Measurements from ENCODE around the gene SLC23A3.

Gene SLC23A3

GRCh38 chr2:219124381-219125110 is 45.3 kb downstream of the SLC23A3 start:
- Histone ChIP-seq H3K27me3 (ENCODE audit: control insufficient read depth, insufficient read depth, low read length) (no peaks in the 10 kb centered on the region), H3K36me3 (ENCODE audit: control insufficient read depth, insufficient read depth, low read length) (no peaks in the 10 kb centered on the region), H3K9ac (ENCODE audit: low read length) (no peak overlapping the region), H3K4me3 (ENCODE audit: low read length) (no peak overlapping the region), H3K9me3 (ENCODE audit: control insufficient read depth, low read length) (no peaks in the 10 kb centered on the region), H3K4me1 (ENCODE audit: control insufficient read depth, insufficient read depth, low read length) (peaks cover 72% of the 10 kb centered on the region)

DNA sequence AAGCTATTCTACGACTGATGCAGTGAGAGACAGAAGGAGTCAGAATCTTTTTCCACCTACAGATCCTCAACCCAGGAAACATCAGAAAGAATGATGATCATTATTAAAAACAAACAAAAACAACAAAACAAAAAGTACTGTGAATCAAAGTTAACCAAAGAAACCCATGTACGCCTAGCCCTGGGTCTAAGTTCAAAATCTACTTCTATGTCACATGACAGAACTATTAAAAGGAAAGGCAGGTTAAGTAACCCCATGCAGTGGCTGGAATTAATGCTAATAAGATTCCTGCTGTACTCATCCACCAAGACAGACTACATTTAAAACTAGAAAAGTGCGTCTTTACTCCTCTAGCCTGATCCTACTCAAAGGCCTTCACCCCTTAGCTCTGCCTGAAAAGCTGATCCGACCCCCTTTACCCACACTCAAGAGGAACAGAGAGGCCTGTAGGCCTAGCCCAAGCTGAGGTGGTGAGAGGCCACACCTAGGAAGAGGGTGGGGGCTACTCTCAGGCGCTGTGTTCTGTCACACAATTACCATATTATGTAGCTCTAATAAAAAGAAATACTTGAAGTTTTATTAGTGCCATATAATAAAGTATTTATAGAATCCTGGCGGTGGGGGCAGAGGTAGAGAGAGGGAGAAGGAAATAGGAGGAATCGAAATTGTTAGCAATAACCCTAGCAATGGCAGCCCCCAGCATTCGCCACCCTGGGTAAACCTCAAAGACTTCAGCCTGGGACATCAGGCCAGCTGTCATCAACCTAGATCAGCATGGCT is 46.3 kb downstream of the SLC23A3 start:
- Histone ChIP-seq H3K36me3 (ENCODE audit: control insufficient read depth, insufficient read depth, low read length) (no peaks in the 10 kb centered on the region), H3K27me3 (ENCODE audit: control insufficient read depth, insufficient read depth, low read length) (no peaks in the 10 kb centered on the region), H3K4me1 (ENCODE audit: control insufficient read depth, insufficient read depth, low read length) (peaks cover 68% of the 10 kb centered on the region), H3K9ac (ENCODE audit: low read length) (no peak overlapping the region), H3K9me3 (ENCODE audit: control insufficient read depth, low read length) (no peaks in the 10 kb centered on the region), H3K4me3 (ENCODE audit: low read length) (no peak overlapping the region)

- Histone ChIP-seq H3K27me3 (ENCODE audit: control insufficient read depth, insufficient read depth, low read length) (no peaks in the 10 kb centered on the region), H3K4me3 (ENCODE audit: low read length) (no peak overlapping the region), H3K9me3 (ENCODE audit: control insufficient read depth, low read length) (no peaks in the 10 kb centered on the region), H3K36me3 (ENCODE audit: control insufficient read depth, insufficient read depth, low read length) (no peaks in the 10 kb centered on the region), H3K4me1 (ENCODE audit: control insufficient read depth, insufficient read depth, low read length) (peaks cover 62% of the 10 kb centered on the region), H3K9ac (ENCODE audit: low read length) (peak overlapping the region; percentile 0)
These were observed 47.4 kb downstream of the SLC23A3 start for GRCh38 chr2:219122202-219122980.

- Histone ChIP-seq H3K9me3 (ENCODE audit: control insufficient read depth, low read length) (no peaks in the 10 kb centered on the region), H3K27me3 (ENCODE audit: control insufficient read depth, insufficient read depth, low read length) (no peaks in the 10 kb centered on the region), H3K4me1 (ENCODE audit: control insufficient read depth, insufficient read depth, low read length) (peaks cover 50% of the 10 kb centered on the region), H3K36me3 (ENCODE audit: control insufficient read depth, insufficient read depth, low read length) (no peaks in the 10 kb centered on the region), H3K9ac (ENCODE audit: low read length) (no peak overlapping the region), H3K4me3 (ENCODE audit: low read length) (no peak overlapping the region)
These were observed 49.7 kb downstream of the SLC23A3 start for GRCh38 chr2:219120082-219120481.

- Histone ChIP-seq H3K9me3 (ENCODE audit: control insufficient read depth, low read length) (no peaks in the 10 kb centered on the region), H3K4me1 (ENCODE audit: control insufficient read depth, insufficient read depth, low read length) (peaks cover 44% of the 10 kb centered on the region)
These were observed 50.3 kb downstream of the SLC23A3 start for GRCh38 chr2:219119422-219120043.

GRCh38 chr2:219118504-219118903 is 51.3 kb downstream of the SLC23A3 start:
- Histone ChIP-seq H3K9me3 (ENCODE audit: control insufficient read depth, low read length) (no peaks in the 10 kb centered on the region), H3K36me3 (ENCODE audit: control insufficient read depth, insufficient read depth, low read length) (no peaks in the 10 kb centered on the region), H3K27me3 (ENCODE audit: control insufficient read depth, insufficient read depth, low read length) (no peaks in the 10 kb centered on the region), H3K4me3 (ENCODE audit: low read length) (no peak overlapping the region), H3K9ac (ENCODE audit: low read length) (no peak overlapping the region), H3K4me1 (ENCODE audit: control insufficient read depth, insufficient read depth, low read length) (peaks cover 39% of the 10 kb centered on the region)

More at GRCh38 chr2:219119422-219120043, 50.3 kb downstream of the SLC23A3 start:
- Histone ChIP-seq H3K9ac (ENCODE audit: low read length) (no peak overlapping the region), H3K27me3 (ENCODE audit: control insufficient read depth, insufficient read depth, low read length) (no peaks in the 10 kb centered on the region), H3K36me3 (ENCODE audit: control insufficient read depth, insufficient read depth, low read length) (no peaks in the 10 kb centered on the region), H3K4me3 (ENCODE audit: low read length) (no peak overlapping the region)

DNA sequence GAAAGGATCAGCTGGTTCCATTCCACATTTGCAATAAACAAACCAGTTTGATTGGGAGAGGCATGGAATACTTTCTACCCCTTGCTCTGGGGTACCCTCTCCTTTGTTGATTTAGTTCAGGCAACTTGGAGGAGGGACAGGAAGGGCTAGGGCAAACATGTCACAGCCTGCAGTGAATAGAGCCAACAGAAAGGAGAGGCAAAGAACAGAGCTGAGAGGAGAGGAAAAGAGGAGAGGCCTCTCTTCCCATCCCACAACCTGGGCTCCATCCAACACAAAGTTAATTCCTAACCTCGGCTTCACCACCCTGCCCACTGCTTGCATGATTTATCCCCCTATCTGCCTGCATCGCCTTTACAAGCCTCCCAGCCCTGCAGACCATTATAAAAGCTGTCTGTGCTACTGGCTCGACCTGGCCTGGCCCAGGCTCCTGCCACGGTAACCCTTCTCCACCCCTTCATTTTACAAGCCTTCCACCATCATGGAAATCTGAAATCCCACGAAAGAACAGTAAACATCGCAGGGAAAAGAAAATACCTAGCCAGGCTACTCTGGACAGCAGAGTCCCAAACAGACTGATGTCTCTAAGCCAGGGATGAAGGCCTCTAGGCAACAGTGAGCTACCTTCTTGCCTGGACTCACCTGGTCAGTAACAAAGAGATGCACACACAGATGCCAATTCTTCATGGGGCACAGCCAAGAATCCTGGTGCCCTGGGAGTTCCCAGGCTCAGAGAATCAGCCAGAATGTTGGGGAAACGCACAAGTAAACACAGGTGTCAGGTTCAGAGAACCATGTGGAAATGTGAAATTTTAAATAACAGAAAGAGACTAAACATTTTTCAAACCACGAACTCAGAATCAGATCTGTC is 52.8 kb downstream of the SLC23A3 start:
- no peak overlapping the region for H3K4me3 ChIP-seq (ENCODE audit: low read length)
- H3K36me3 ChIP-seq (ENCODE audit: control insufficient read depth, insufficient read depth, low read length): no peaks in the 10 kb centered on the region
- no peaks in the 10 kb centered on the region for H3K27me3 ChIP-seq (ENCODE audit: control insufficient read depth, insufficient read depth, low read length)
- H3K4me1 ChIP-seq (ENCODE audit: control insufficient read depth, insufficient read depth, low read length): peaks cover 37% of the 10 kb centered on the region
- no peak overlapping the region for H3K9ac ChIP-seq (ENCODE audit: low read length)
- no peaks in the 10 kb centered on the region for H3K9me3 ChIP-seq (ENCODE audit: control insufficient read depth, low read length)

GRCh38 chr2:219112651-219113338 is 57.0 kb downstream of the SLC23A3 start:
- Histone ChIP-seq H3K4me3 (ENCODE audit: low read length) (no peak overlapping the region), H3K27me3 (ENCODE audit: control insufficient read depth, insufficient read depth, low read length) (no peaks in the 10 kb centered on the region), H3K4me1 (ENCODE audit: control insufficient read depth, insufficient read depth, low read length) (peaks cover 72% of the 10 kb centered on the region), H3K9me3 (ENCODE audit: control insufficient read depth, low read length) (no peaks in the 10 kb centered on the region), H3K9ac (ENCODE audit: low read length) (no peak overlapping the region), H3K36me3 (ENCODE audit: control insufficient read depth, insufficient read depth, low read length) (no peaks in the 10 kb centered on the region)

DNA sequence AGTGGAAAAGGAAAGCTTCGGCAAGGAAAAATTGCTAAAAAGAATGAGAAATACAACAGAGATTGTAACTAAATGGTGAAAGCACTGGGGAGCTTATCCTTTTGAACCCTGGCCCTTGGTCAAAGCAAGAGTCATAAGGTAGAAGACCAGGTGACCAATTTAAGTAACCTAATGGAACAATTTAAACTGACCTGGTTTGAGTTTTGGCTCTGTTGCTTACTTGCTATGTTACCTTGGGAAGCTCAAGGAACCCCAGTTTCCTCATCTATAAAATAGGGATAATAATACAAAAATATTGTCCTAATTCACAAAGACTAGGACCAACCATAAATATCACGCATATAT is 57.8 kb downstream of the SLC23A3 start:
- peaks cover 72% of the 10 kb centered on the region for H3K4me1 ChIP-seq (ENCODE audit: control insufficient read depth, insufficient read depth, low read length)
- no peaks in the 10 kb centered on the region for H3K9me3 ChIP-seq (ENCODE audit: control insufficient read depth, low read length)
- H3K36me3 ChIP-seq (ENCODE audit: control insufficient read depth, insufficient read depth, low read length): no peaks in the 10 kb centered on the region
- H3K9ac ChIP-seq (ENCODE audit: low read length): no peak overlapping the region
- H3K27me3 ChIP-seq (ENCODE audit: control insufficient read depth, insufficient read depth, low read length): no peaks in the 10 kb centered on the region
- H3K4me3 ChIP-seq (ENCODE audit: low read length): no peak overlapping the region

Measured in mucosa of stomach (tissue), 1 donor.